Psoas muscle (tissue), 8 donors: ENCODE data around the gene OBP2A. TPM values are rescaled to one million over a fixed set of nuclear protein-coding genes. Genes with fewer than 3 reads are reported as not detected.

ENCODE experiments used
- ATAC-seq, 4 donors: fragments of 200-7000 bp; cut with Tn5 transposase; one replicate each; pipeline ENCODE4 v1.9.1; 2020; ENCODE audit warnings: moderate library complexity in 3 of 4, mild to moderate bottlenecking in 2 of 4
- DNase-seq, 2 donors: peaks; one replicate each; pipeline ENCODE4 v3.0.0-alpha.2; 2020
- H3K27ac ChIP-seq: fragments of 200-600 bp; one replicate; pipeline ENCODE4 v1.8.0; 2022
- H3K27me3 ChIP-seq, 3 donors: fragments of 200-600 bp in 1 of 3; one replicate each; pipeline versions ENCODE4 v1.6.1 to v1.8.0; 2013 to 2022; ENCODE audit warnings: low read length in 2 of 3, mild to moderate bottlenecking in 2 of 3, moderate library complexity in 1 of 3; ENCODE audit not compliant: insufficient read depth in 3 of 3
- H3K36me3 ChIP-seq, 2 donors: fragments of 200-600 bp in 1 of 2; one replicate each; pipeline versions ENCODE4 v1.6.1 to v1.8.0; 2013 to 2022; ENCODE audit warnings: low read depth in 1 of 2, mild to moderate bottlenecking in 1 of 2, moderate library complexity in 1 of 2; ENCODE audit not compliant: insufficient read depth in 1 of 2
- H3K4me1 ChIP-seq: fragments of 200-600 bp; one replicate; pipeline ENCODE4 v1.8.0; 2022
- H3K4me3 ChIP-seq: fragments of 200-600 bp; one replicate; pipeline ENCODE4 v1.8.0; 2022; ENCODE audit warnings: mild to moderate bottlenecking
- H3K9me3 ChIP-seq: fragments of 200-600 bp; one replicate; pipeline ENCODE4 v1.8.0; 2022
- CTCF ChIP-seq: fragments of 200-600 bp; IDR thresholded peaks from one replicate; pipeline ENCODE4 v1.8.0; 2022; ENCODE audit warnings: antibody characterized with exemption
- WGBS, 3 donors: extraction: QIAGEN DNeasy Blood & Tissue Kit; methylation state at CpG; one replicate each; pipeline versions ENCODE4 v1.1.6 to v1.1.7; 2013; 5-methylcytosine and 5-hydroxymethylcytosine counted together
- intact Hi-C, 2 donors: fragments of 100-400 bp; cut with DNase I; formaldehyde crosslinking; loops; one replicate each; pipeline versions ENCODE4 v1.11.0 to v1.14.2; 2022
- polyA plus RNA-seq, 3 donors: library from polyadenylated mRNA; stranded (reverse); fragments of 200-250 nt; gene quantifications; one replicate each; pipeline ENCODE4 v1.2.3, GENCODE V29; 2013
- total RNA-seq, 4 donors: library from RNA; stranded (reverse); fragmentation: NEBNext Ultra II Directional in 2 of 4; extraction: Animal tissue kit (Norgen Biotek cat#: 25700) in 2 of 4; gene quantifications; one replicate each; pipeline versions ENCODE4 v1.2.1 to v1.2.4, GENCODE V29; 2021 to 2023
- donor health status: healthy with polysubstance abuse.
- donor health status: DM: no; HTN: no; CAD: no; lungs with moderate emphysema.
- donor health status: Bipolar disorder and iron deficiency.
- donor health status: healthy.
- donor health status: DM: yes; HTN: yes; CAD: no.
- donor health status: DM: no; HTN: no; CAD: no.
- donor health status: DM: no; HTN: no; CAD: no.
- donor health status: DM: yes; HTN: yes; CAD: no.

The OBP2A gene
- total and polyA plus RNA-seq, 7 donors, result not detected

DNA sequence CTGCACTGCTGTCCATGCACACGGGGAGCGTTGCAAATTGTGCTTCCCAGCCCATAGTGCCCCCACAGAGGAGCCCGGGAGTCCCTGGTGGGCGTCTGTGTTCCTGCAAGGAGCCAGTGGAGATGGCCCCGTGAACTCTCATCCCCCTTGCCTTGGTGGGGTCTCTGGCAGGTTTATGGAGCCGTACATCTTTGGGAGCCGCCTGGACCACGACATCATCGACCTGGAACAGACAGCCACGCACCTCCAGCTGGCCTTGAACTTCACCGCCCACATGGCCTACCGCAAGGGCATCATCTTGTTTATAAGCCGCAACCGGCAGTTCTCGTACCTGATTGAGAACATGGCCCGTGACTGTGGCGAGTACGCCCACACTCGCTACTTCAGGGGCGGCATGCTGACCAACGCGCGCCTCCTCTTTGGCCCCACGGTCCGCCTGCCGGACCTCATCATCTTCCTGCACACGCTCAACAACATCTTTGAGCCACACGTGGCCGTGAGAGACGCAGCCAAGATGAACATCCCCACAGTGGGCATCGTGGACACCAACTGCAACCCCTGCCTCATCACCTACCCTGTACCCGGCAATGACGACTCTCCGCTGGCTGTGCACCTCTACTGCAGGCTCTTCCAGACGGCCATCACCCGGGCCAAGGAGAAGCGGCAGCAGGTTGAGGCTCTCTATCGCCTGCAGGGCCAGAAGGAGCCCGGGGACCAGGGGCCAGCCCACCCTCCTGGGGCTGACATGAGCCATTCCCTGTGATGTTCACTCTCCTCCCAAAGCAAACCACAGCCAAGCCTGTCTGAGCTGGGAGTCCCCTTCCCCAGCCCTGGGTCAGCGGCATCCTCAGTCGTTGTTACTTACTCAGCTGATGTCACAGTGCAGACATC is 42.3 kb upstream of the OBP2A start:
- Histone ChIP-seq H3K36me3 (peaks cover 0 to 32% of the 10 kb centered on the region in 2 donors), H3K4me1 (peaks cover 10% of the 10 kb centered on the region), H3K27ac (no peak overlapping the region), H3K4me3 (no peak overlapping the region), H3K9me3 (no peaks in the 10 kb centered on the region), H3K27me3 (peaks cover 0 to 4% (median 0%) of the 10 kb centered on the region in 3 donors)
- intact Hi-C loops, result loop anchor here in 1 of 2 donors (10.0 kb wide), 1 partner anchor 1369 kb away; the partner anchor contains the start of gene WDR5
- ATAC-seq (no peak), DNase-seq (no peak)
- WGBS, 3 donors, result 85 to 86% (median 85%) methylated on average over 41 of the region's 41 CpGs
- no peak for TF ChIP-seq CTCF

DNA sequence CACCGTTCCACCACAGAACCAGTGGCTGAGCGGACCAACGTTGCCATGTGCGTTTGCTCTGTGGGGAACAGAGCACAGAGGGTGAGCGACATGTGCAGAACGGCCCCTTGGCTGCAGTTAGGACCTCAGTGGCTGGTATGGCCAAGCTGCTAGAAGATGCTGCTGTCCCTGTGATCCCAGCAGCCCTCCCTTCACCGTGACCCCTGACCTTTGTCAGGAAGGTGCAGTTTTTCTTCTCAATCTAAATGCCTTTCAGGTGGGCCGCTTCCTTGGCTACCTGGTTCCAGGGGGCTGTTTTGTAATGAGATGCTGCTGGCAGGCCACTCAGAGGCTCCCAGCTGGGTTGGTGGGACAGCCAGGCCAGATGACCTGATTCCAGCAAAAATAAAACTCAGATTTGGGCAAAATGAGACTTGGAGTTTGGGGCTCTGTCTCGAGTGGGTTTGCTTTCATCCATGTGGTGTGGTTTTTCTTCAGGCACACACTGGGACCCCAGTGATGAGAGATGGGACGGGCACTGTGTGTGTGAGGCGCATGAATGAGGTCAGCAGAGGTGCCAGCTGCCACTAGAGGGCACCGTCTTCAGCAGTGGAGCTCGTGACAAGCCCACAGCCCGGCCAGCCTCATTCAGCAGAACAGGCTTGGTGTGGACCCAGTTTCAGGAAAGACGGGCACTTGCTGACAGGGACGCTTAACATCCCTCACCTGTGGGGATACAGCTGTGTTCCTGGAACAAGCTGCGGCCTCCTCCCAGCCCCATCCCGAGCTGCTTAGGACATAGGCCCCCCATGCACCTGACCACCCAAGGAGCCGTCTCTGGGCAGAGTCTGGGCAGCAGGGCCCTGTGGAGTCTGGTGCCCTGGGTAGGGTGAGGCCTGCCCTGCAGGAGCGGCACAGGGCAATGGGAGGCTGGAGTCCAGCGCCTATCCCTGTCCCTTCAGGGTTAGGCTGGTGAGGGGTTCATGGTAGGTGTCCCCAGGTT is 41.4 kb upstream of the OBP2A start:
- peaks cover 10% of the 10 kb centered on the region for H3K4me1 ChIP-seq
- ATAC-seq, result peak in 1 of 4 donors; percentile 21
- peaks cover 4% of the 10 kb centered on the region for H3K9me3 ChIP-seq
- intact Hi-C loops, result loop anchor here in 1 of 2 donors (10.0 kb wide), 1 partner anchor 1370 kb away; the partner anchor contains the start of gene WDR5
- peaks cover 0 to 32% of the 10 kb centered on the region in 2 donors for H3K36me3 ChIP-seq
- 62 to 67% (median 63%) methylated on average over 21 of the region's 21 CpGs for WGBS, 3 donors
- TF ChIP-seq CTCF, result peak; percentile 64
- no peak overlapping the region for H3K27ac ChIP-seq
- peaks cover 0 to 4% (median 0%) of the 10 kb centered on the region in 3 donors for H3K27me3 ChIP-seq
- peak; percentile 57 to 71 for DNase-seq
- no peak overlapping the region for H3K4me3 ChIP-seq

- intact Hi-C loops, result loop anchor here in 1 of 2 donors (10.0 kb wide), 1 partner anchor 1371 kb away; the partner anchor contains the start of gene WDR5
Measured at GRCh38 chr9:135505406-135506187, 40.3 kb upstream of the OBP2A start.

More at GRCh38 chr9:135505406-135506187, 40.3 kb upstream of the OBP2A start:
- Histone ChIP-seq H3K4me3 (no peak overlapping the region), H3K4me1 (peaks cover 10% of the 10 kb centered on the region), H3K27ac (no peak overlapping the region), H3K9me3 (peaks cover 4% of the 10 kb centered on the region), H3K27me3 (peaks cover 0 to 4% (median 0%) of the 10 kb centered on the region in 3 donors), H3K36me3 (peaks cover 0 to 32% of the 10 kb centered on the region in 2 donors)
- WGBS, 3 donors, result 76 to 80% (median 80%) methylated on average over 22 to 24 of the region's 24 CpGs
- ATAC-seq (no peak), DNase-seq (no peak)
- TF ChIP-seq CTCF, result no peak
